ENCODE measurements around the gene PAXIP1.

Gene PAXIP1

DNA sequence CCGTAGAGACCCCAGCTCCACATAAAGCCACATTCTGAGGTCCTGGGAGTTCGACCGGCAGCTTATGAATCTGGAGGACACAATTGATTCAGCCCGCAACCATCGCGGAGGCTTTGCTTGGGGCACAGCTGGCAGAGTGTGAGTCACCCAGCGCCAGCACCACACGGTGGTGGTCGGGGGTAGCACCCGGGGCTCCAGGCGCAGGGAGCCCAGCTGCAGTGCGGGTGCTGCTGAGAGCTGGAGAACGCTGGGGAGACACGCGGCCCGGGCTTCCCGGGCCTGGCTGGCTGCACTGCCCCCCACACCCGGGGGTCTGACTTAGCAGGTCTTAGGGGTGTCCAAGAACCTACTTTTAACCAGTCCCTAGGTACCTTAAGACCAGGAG is 87.9 kb downstream of the PAXIP1 start:
- Histone ChIP-seq H3K79me2 (no peaks in the 10 kb centered on the region), H3K4me1 (peaks cover 28% of the 10 kb centered on the region), H2AFZ (no peak overlapping the region), H3K4me2 (ENCODE audit: low read length) (no peak overlapping the region), H3K27me3 (ENCODE audit: control insufficient read depth, insufficient read depth, low read length) (no peaks in the 10 kb centered on the region), H3K9ac (no peak overlapping the region), H3K9me3 (ENCODE audit: control insufficient read depth, low read length) (no peaks in the 10 kb centered on the region), H3K27ac (no peak overlapping the region), H3K4me3 (ENCODE audit: low read depth, low read length) (no peak overlapping the region), H3K36me3 (ENCODE audit: control insufficient read depth, insufficient read depth, low read length) (no peaks in the 10 kb centered on the region)
- TF ChIP-seq, protein P1, sequence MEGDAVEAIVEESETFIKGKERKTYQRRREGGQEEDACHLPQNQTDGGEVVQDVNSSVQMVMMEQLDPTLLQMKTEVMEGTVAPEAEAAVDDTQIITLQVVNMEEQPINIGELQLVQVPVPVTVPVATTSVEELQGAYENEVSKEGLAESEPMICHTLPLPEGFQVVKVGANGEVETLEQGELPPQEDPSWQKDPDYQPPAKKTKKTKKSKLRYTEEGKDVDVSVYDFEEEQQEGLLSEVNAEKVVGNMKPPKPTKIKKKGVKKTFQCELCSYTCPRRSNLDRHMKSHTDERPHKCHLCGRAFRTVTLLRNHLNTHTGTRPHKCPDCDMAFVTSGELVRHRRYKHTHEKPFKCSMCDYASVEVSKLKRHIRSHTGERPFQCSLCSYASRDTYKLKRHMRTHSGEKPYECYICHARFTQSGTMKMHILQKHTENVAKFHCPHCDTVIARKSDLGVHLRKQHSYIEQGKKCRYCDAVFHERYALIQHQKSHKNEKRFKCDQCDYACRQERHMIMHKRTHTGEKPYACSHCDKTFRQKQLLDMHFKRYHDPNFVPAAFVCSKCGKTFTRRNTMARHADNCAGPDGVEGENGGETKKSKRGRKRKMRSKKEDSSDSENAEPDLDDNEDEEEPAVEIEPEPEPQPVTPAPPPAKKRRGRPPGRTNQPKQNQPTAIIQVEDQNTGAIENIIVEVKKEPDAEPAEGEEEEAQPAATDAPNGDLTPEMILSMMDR (IDR thresholded peaks at IDR 0.05): no peak

DNA sequence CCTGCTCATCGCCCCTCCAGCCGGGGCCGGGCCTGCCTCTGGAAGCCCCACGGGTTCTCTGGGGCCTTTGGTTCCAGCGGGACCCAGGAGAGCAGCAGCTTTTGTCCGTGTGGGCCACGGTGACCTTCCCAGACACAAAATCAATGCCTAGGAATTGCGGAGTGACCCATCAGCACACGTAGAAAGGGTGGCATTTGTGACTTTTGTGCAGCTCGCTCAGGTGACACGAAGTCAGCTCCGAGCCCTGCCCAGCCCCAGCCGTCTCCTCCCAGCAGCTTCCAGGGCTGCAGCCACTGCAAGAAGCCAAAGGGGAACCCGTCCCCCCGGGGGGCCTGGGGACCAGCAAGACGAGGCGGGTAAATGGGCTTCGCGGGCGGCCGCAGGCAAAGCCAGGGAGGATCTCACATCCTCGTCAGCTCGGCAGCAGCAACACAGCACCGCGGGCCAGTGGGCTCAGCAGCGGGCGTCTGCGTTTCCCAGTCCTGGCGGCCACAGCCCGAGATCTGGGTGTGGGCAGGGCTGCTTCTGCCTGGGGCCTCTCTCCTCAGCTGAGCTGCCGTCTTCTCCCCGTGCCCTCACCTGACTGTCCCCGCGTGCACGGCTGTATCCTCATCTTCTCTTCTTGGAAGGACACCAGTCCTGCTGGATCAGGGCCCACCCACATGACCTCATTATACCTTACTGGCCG is 88.5 kb downstream of the PAXIP1 start:
- Histone ChIP-seq H3K27ac (no peak overlapping the region), H3K9me3 (ENCODE audit: control insufficient read depth, low read length) (no peaks in the 10 kb centered on the region), H3K27me3 (ENCODE audit: control insufficient read depth, insufficient read depth, low read length) (no peaks in the 10 kb centered on the region), H3K36me3 (ENCODE audit: control insufficient read depth, insufficient read depth, low read length) (no peaks in the 10 kb centered on the region), H3K4me1 (peaks cover 28% of the 10 kb centered on the region), H3K9ac (no peak overlapping the region), H3K79me2 (no peaks in the 10 kb centered on the region), H2AFZ (peak overlapping the region; percentile 97), H3K4me2 (ENCODE audit: low read length) (no peak overlapping the region), H3K4me3 (ENCODE audit: low read depth, low read length) (no peak overlapping the region)
- TF ChIP-seq, protein P1 (IDR thresholded peaks at IDR 0.05): no peak

DNA sequence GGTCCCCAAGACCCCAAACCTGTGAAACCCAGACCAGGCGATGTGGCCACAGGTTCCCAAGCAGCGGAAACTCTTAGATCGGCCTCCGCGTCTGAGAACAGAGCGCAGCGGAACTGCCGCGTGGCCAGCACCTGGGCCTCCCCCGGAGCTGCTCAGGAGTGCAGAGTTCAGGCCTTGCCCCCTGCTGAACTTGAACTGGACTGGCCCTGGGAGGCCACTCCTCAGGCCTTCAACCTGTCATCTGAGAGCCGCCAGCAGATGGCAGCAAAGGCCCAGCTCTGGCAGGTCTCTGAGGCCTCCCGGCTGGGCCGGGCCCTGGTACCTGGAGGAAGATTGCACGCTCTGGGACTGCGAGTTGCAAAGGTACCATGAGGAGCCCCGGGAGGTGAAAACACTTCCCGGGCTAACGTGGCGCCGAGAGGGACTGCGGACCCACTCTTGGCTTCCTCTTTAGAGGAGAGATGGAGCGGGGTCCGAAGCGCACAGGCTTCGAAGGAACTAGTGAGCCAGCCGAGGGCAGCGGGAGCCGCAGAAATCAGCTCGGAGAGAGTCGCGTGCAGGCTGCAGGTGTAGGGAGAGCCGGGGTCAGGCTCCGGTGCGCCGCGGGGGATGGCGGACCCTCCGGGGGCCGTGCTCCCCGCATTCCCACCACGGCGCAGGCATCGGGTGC is 89.2 kb downstream of the PAXIP1 start:
- Histone ChIP-seq H3K4me3 (ENCODE audit: low read depth, low read length) (no peak overlapping the region), H3K9ac (no peak overlapping the region)
- TF ChIP-seq, protein P1 (IDR thresholded peaks at IDR 0.05): peak; percentile 94

DNA sequence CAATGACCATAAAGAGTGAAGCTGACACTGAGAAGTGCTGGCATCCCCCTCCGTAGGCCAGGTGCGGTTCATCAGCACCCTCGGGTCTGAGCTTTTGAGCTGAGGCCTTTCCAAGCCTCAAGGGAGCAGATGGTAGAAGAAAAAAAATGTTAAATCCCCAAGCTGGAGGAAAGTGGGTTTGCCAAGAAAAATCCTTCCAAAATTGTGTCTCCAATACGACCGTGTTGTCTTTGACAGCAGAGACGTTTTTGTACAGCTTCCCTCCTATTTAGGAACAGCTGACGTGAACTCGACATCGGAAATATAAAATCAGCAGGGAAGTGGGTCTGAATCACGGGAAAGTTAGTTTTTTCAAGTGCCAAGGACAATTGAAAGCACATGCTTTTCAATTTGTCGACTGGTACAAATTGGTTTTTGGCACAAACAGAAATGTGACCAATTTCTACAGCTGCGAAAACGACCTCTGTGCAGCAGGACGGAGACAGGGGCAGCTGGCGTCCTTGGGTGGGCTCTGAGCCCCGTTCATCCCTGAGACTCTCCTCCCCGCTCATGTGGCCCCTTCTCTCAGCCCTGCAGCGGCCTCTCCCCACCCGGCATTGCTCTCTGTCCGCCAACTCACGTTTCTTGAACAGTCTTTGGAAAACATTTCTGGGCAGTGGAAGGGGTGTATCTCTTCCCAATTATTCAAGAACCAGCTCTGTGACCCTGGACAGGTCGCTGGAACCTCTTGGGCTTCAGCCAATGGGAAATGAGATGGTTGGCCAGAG is 89.9 kb downstream of the PAXIP1 start:
- Histone ChIP-seq H3K4me3 (ENCODE audit: low read depth, low read length) (no peak overlapping the region), H3K4me2 (ENCODE audit: low read length) (no peak overlapping the region), H3K9ac (no peak overlapping the region), H3K36me3 (ENCODE audit: control insufficient read depth, insufficient read depth, low read length) (no peaks in the 10 kb centered on the region), H3K9me3 (ENCODE audit: control insufficient read depth, low read length) (no peaks in the 10 kb centered on the region), H3K27me3 (ENCODE audit: control insufficient read depth, insufficient read depth, low read length) (no peaks in the 10 kb centered on the region), H3K4me1 (peaks cover 28% of the 10 kb centered on the region), H2AFZ (peak overlapping the region; percentile 97), H3K79me2 (no peaks in the 10 kb centered on the region), H3K27ac (no peak overlapping the region)
- TF ChIP-seq, protein P1 (IDR thresholded peaks at IDR 0.05): no peak

More for the DNA sequence above, 89.2 kb downstream of the PAXIP1 start:
- H3K36me3 ChIP-seq (ENCODE audit: control insufficient read depth, insufficient read depth, low read length): no peaks in the 10 kb centered on the region
- peaks cover 28% of the 10 kb centered on the region for H3K4me1 ChIP-seq
- H3K79me2 ChIP-seq: no peaks in the 10 kb centered on the region
- H2AFZ ChIP-seq: peak overlapping the region; percentile 97
- no peaks in the 10 kb centered on the region for H3K27me3 ChIP-seq (ENCODE audit: control insufficient read depth, insufficient read depth, low read length)
- no peaks in the 10 kb centered on the region for H3K9me3 ChIP-seq (ENCODE audit: control insufficient read depth, low read length)
- no peak overlapping the region for H3K4me2 ChIP-seq (ENCODE audit: low read length)
- no peak overlapping the region for H3K27ac ChIP-seq
